Measurements from ENCODE around the gene KBTBD13.
"Not testable (repeated sequence)": the region's sequence is repeated elsewhere in the genome, so short reads cannot be mapped to it uniquely, and the experiment has no call there.

The KBTBD13 gene

DNA sequence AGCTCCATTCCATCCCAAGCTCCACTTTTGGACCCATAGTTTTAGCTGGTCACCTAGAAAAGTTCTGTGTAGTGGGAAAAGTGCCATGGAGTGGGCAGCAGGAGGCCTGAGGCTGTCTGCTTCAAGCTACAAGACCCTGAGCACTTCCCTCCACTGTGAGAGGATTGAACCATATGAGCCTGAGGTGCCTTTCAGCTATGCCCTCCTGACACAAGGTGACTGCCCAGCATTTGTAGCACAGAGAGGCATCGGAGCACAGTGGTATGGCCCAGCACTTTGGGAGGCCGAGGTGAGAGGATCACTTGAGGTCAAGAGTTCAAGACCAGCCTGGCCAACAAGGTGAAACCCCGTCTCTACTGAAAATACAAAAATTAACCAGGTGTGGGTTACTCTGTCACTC, 3.9 kb upstream of the KBTBD13 start:
- POLR2A ChIA-PET, result no interaction called here
- no peak for DNase-seq
- Histone ChIP-seq H3K27me3 (replicated peaks in 2 of 5; ENCODE audit: control insufficient read depth in 4 of 5, insufficient read depth in 5 of 5, low read length in 4 of 5) (peaks cover 0 to 15% (median 8%) of the 10 kb centered on the region in 5 experiments), H3K36me3 (ENCODE audit: control insufficient read depth in 4 of 4, insufficient read depth in 4 of 4, low read length in 3 of 4) (no peaks in the 10 kb centered on the region), H3K27ac (ENCODE audit: insufficient read depth in 1 of 2, low read depth in 1 of 2, low read length in 2 of 2, poor library complexity in 1 of 2, severe bottlenecking in 2 of 2) (no peak overlapping the region), H3K4me3 (ENCODE audit: control insufficient read depth in 1 of 7, extremely low read depth in 1 of 7, insufficient read depth in 4 of 7, low read depth in 2 of 7, low read length in 6 of 7) (no peak overlapping the region), H3K4me1 (ENCODE audit: control extremely low read depth in 1 of 4, control insufficient read depth in 4 of 4, insufficient read depth in 4 of 4, low read length in 3 of 4) (peaks cover 0 to 27% (median 21%) of the 10 kb centered on the region in 4 experiments), H3K9me3 (ENCODE audit: control extremely low read depth in 1 of 5, control insufficient read depth in 4 of 5, insufficient read depth in 2 of 5, low read depth in 1 of 5, low read length in 4 of 5) (no peaks in the 10 kb centered on the region)
- 90% methylated on average over 3 of the region's 3 CpGs for WGBS (ENCODE audit: insufficient coverage)
- CTCF ChIA-PET, result interaction anchor here (0.6 to 1.7 kb wide), 4 partner anchors 10 to 29 kb away, joined by 3 to 7 read pairs (median 4); no protein-coding TSS in a partner anchor

DNA sequence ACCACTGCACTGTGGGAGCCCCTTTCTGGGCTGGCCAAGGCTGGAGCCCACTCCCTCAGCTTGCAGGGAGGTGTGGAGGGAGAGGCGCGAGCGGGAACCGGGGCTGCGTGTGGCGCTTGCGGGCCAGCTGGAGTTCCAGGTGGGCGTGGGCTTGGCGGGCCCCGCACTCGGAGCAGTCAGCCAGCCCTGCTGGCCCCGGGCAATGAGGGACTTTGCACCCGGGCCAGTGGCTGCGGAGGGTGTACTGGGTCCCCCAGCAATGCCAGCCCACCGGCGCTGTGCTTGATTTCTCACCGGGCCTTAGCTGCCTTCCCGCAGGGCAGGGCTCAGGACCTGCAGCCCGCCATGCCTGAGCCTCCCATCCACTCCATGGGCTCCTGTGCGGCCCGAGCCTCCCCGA, 1.6 kb upstream of the KBTBD13 start:
- peaks cover 0 to 28% (median 21%) of the 10 kb centered on the region in 4 experiments for H3K4me1 ChIP-seq (ENCODE audit: control extremely low read depth in 1 of 4, control insufficient read depth in 4 of 4, insufficient read depth in 4 of 4, low read length in 3 of 4)
- DNase-seq; H3K36me3 ChIP-seq (ENCODE audit: control insufficient read depth in 4 of 4, insufficient read depth in 4 of 4, low read length in 3 of 4); H3K9me3 ChIP-seq (ENCODE audit: control extremely low read depth in 1 of 5, control insufficient read depth in 4 of 5, insufficient read depth in 2 of 5, low read depth in 1 of 5, low read length in 4 of 5); POLR2A ChIA-PET; H3K27ac ChIP-seq (ENCODE audit: insufficient read depth in 1 of 2, low read depth in 1 of 2, low read length in 2 of 2, poor library complexity in 1 of 2, severe bottlenecking in 2 of 2); H3K27me3 ChIP-seq (replicated peaks in 2 of 5; ENCODE audit: control insufficient read depth in 4 of 5, insufficient read depth in 5 of 5, low read length in 4 of 5); H3K4me3 ChIP-seq (ENCODE audit: control insufficient read depth in 1 of 7, extremely low read depth in 1 of 7, insufficient read depth in 4 of 7, low read depth in 2 of 7, low read length in 6 of 7): not testable (repeated sequence)
- CTCF ChIA-PET, result interaction anchor here (1.3 to 17.2 kb wide), 5 partner anchors 9 to 42 kb away, joined by 5 to 282 read pairs (median 5); no protein-coding TSS in a partner anchor
- 98% methylated on average over 9 of the region's 22 CpGs for WGBS (ENCODE audit: insufficient coverage)

GRCh38 chr15:65075607-65076395, 745 bp upstream of the KBTBD13 start:
- POLR2A ChIA-PET, result interaction anchor here (0.6 kb wide), 2 partner anchors 680 to 1273 kb away, joined by 3 read pairs; no protein-coding TSS in a partner anchor

DNA sequence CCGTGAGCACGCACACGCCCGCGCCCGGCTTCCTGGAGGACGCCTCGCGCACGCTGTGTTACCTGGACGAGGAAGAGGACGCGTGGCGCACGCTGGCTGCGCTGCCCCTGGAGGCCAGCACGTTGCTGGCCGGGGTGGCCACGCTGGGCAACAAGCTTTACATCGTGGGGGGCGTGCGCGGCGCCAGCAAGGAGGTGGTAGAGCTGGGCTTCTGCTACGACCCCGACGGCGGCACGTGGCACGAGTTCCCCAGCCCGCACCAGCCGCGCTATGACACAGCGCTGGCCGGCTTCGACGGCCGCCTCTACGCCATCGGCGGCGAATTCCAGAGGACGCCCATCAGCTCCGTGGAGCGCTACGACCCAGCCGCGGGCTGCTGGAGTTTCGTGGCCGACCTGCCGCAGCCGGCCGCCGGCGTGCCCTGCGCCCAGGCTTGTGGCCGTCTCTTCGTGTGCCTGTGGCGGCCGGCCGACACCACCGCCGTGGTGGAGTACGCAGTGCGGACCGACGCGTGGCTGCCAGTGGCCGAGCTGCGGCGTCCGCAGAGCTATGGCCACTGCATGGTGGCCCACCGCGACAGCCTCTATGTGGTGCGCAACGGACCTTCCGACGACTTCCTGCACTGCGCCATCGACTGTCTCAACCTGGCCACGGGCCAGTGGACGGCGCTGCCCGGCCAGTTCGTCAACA, 890 bp downstream of the KBTBD13 start:
- Histone ChIP-seq H3K4me3 (ENCODE audit: control insufficient read depth in 1 of 7, extremely low read depth in 1 of 7, insufficient read depth in 4 of 7, low read depth in 2 of 7, low read length in 6 of 7) (peak overlapping the region in 1 of 7 experiments; percentile 10), H3K36me3 (ENCODE audit: control insufficient read depth in 4 of 4, insufficient read depth in 4 of 4, low read length in 3 of 4) (no peaks in the 10 kb centered on the region), H3K9me3 (ENCODE audit: control extremely low read depth in 1 of 5, control insufficient read depth in 4 of 5, insufficient read depth in 2 of 5, low read depth in 1 of 5, low read length in 4 of 5) (no peaks in the 10 kb centered on the region), H3K27me3 (replicated peaks in 2 of 5; ENCODE audit: control insufficient read depth in 4 of 5, insufficient read depth in 5 of 5, low read length in 4 of 5) (peaks cover 0 to 4% (median 0%) of the 10 kb centered on the region in 5 experiments), H3K4me1 (ENCODE audit: control extremely low read depth in 1 of 4, control insufficient read depth in 4 of 4, insufficient read depth in 4 of 4, low read length in 3 of 4) (peaks cover 0 to 29% (median 25%) of the 10 kb centered on the region in 4 experiments), H3K27ac (ENCODE audit: insufficient read depth in 1 of 2, low read depth in 1 of 2, low read length in 2 of 2, poor library complexity in 1 of 2, severe bottlenecking in 2 of 2) (no peak overlapping the region)
- WGBS (ENCODE audit: insufficient coverage), result 67% methylated on average over 82 of the region's 85 CpGs
- POLR2A ChIA-PET, result interaction anchor here (0.6 kb wide), 1 partner anchor 408 kb away, joined by 5 read pairs; no protein-coding TSS in a partner anchor
- CTCF ChIA-PET, result interaction anchor here (1.0 to 17.2 kb wide), 9 partner anchors 8 to 44 kb away, joined by 3 to 282 read pairs (median 26); partner anchors contain the start of gene RASL12
- DNase-seq, result no peak

More at GRCh38 chr15:65075607-65076395, 745 bp upstream of the KBTBD13 start:
- not testable (repeated sequence) for H3K4me3 ChIP-seq (ENCODE audit: control insufficient read depth in 1 of 7, extremely low read depth in 1 of 7, insufficient read depth in 4 of 7, low read depth in 2 of 7, low read length in 6 of 7); H3K9me3 ChIP-seq (ENCODE audit: control extremely low read depth in 1 of 5, control insufficient read depth in 4 of 5, insufficient read depth in 2 of 5, low read depth in 1 of 5, low read length in 4 of 5); H3K27me3 ChIP-seq (replicated peaks in 2 of 5; ENCODE audit: control insufficient read depth in 4 of 5, insufficient read depth in 5 of 5, low read length in 4 of 5); H3K27ac ChIP-seq (ENCODE audit: insufficient read depth in 1 of 2, low read depth in 1 of 2, low read length in 2 of 2, poor library complexity in 1 of 2, severe bottlenecking in 2 of 2); H3K36me3 ChIP-seq (ENCODE audit: control insufficient read depth in 4 of 4, insufficient read depth in 4 of 4, low read length in 3 of 4)
- CTCF ChIA-PET, result interaction anchor here (2.0 to 17.2 kb wide), 6 partner anchors 8 to 43 kb away, joined by 9 to 282 read pairs (median 30); partner anchors contain the start of gene RASL12
- WGBS (ENCODE audit: insufficient coverage), result 11% methylated on average over 10 of the region's 12 CpGs
- DNase-seq, result peak in 2 of 3 donors; percentile 57 to 68
- peaks cover 0 to 28% (median 21%) of the 10 kb centered on the region in 4 experiments for H3K4me1 ChIP-seq (ENCODE audit: control extremely low read depth in 1 of 4, control insufficient read depth in 4 of 4, insufficient read depth in 4 of 4, low read length in 3 of 4)

- WGBS (ENCODE audit: insufficient coverage), result 19% methylated on average over 18 of the region's 24 CpGs
- DNase-seq, result peak; percentile 74 to 86 (median 85)
- peak overlapping the region in 1 of 7 experiments; percentile 10 for H3K4me3 ChIP-seq (ENCODE audit: control insufficient read depth in 1 of 7, extremely low read depth in 1 of 7, insufficient read depth in 4 of 7, low read depth in 2 of 7, low read length in 6 of 7)
- no peak overlapping the region for H3K27ac ChIP-seq (ENCODE audit: insufficient read depth in 1 of 2, low read depth in 1 of 2, low read length in 2 of 2, poor library complexity in 1 of 2, severe bottlenecking in 2 of 2)
- CTCF ChIA-PET, result interaction anchor here (0.6 to 17.2 kb wide), 13 partner anchors 9 to 345 kb away, joined by 3 to 282 read pairs (median 5); partner anchors contain the start of gene RASL12
- POLR2A ChIA-PET, result no interaction called here
- no peaks in the 10 kb centered on the region for H3K36me3 ChIP-seq (ENCODE audit: control insufficient read depth in 4 of 4, insufficient read depth in 4 of 4, low read length in 3 of 4)
- no peaks in the 10 kb centered on the region for H3K9me3 ChIP-seq (ENCODE audit: control extremely low read depth in 1 of 5, control insufficient read depth in 4 of 5, insufficient read depth in 2 of 5, low read depth in 1 of 5, low read length in 4 of 5)
- H3K27me3 ChIP-seq (replicated peaks in 2 of 5; ENCODE audit: control insufficient read depth in 4 of 5, insufficient read depth in 5 of 5, low read length in 4 of 5), result peaks cover 0 to 4% (median 0%) of the 10 kb centered on the region in 5 experiments
- peaks cover 0 to 33% (median 29%) of the 10 kb centered on the region in 4 experiments for H3K4me1 ChIP-seq (ENCODE audit: control extremely low read depth in 1 of 4, control insufficient read depth in 4 of 4, insufficient read depth in 4 of 4, low read length in 3 of 4)
Measured at GRCh38 chr15:65077981-65078352, 1.4 kb downstream of the KBTBD13 start.

DNA sequence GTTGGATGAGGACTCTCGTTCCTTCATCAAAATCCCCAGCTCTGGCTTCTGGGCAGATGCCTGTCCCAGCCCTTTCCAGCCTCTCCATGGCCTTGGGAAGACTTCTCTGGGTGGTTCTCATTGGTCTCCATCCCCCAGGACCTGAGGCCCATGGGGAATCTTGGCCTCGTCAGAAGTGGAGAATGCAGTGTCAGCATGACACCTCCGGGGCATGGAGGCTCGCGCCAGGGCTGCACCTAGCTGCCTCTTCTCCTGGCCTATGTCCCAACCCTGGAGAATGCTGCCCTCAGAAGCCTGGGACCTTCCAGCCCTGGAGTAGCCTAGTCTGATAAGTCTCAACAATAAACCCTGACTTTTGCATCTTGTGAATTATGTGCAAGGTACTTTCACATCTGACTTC, 3.0 kb downstream of the KBTBD13 start:
- POLR2A ChIA-PET, result no interaction called here
- Histone ChIP-seq H3K9me3 (ENCODE audit: control extremely low read depth in 1 of 5, control insufficient read depth in 4 of 5, insufficient read depth in 2 of 5, low read depth in 1 of 5, low read length in 4 of 5) (no peaks in the 10 kb centered on the region), H3K27ac (ENCODE audit: insufficient read depth in 1 of 2, low read depth in 1 of 2, low read length in 2 of 2, poor library complexity in 1 of 2, severe bottlenecking in 2 of 2) (no peak overlapping the region), H3K4me1 (ENCODE audit: control extremely low read depth in 1 of 4, control insufficient read depth in 4 of 4, insufficient read depth in 4 of 4, low read length in 3 of 4) (peaks cover 0 to 34% (median 29%) of the 10 kb centered on the region in 4 experiments), H3K4me3 (ENCODE audit: control insufficient read depth in 1 of 7, extremely low read depth in 1 of 7, insufficient read depth in 4 of 7, low read depth in 2 of 7, low read length in 6 of 7) (no peak overlapping the region), H3K27me3 (replicated peaks in 2 of 5; ENCODE audit: control insufficient read depth in 4 of 5, insufficient read depth in 5 of 5, low read length in 4 of 5) (peaks cover 0 to 5% (median 0%) of the 10 kb centered on the region in 5 experiments), H3K36me3 (ENCODE audit: control insufficient read depth in 4 of 4, insufficient read depth in 4 of 4, low read length in 3 of 4) (no peaks in the 10 kb centered on the region)
- WGBS (ENCODE audit: insufficient coverage), result 98% methylated on average over 5 of the region's 5 CpGs
- no peak for DNase-seq
- CTCF ChIA-PET, result interaction anchor here (0.9 to 17.2 kb wide), 6 partner anchors 12 to 47 kb away, joined by 3 to 282 read pairs (median 30); partner anchors contain the start of gene RASL12

All from common myeloid progenitor, CD34-positive (primary cell).